ENCODE measurements around the gene MYLK.
"Not testable (repeated sequence)": the region's sequence is repeated elsewhere in the genome, so short reads cannot be mapped to it uniquely, and the experiment has no call there.

MYLK gene

GRCh38 chr3:123739754-123740153, 144.4 kb downstream of the MYLK start:
- DNase-seq = no peak

GRCh38 chr3:123739106-123739505, 145.0 kb downstream of the MYLK start:
- DNase-seq = no peak

- DNase-seq = not testable (repeated sequence)
Observed at GRCh38 chr3:123738522-123738921, 145.6 kb downstream of the MYLK start.

DNA sequence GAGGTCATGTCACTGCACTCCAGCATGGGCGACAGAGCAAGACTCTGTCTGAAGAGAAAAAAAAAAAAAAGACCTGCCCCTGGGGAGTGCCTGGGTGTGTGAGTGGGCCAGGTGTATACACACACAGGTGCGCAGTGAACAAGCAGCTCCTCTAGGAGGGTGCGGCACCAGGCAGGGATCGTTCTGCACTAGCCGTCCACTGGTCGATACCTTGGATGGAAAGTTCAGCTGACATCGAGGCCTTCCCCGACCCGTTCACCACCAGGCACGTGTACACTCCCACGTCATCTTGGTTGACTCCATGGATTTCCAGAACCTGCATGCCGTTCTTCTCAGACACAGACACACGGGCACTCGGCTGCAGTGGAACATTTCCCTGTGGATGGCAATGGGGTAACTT, 147.0 kb downstream of the MYLK start:
- DNase-seq = no peak

GRCh38 chr3:123735456-123735855, 148.7 kb downstream of the MYLK start:
- DNase-seq = no peak

DNA sequence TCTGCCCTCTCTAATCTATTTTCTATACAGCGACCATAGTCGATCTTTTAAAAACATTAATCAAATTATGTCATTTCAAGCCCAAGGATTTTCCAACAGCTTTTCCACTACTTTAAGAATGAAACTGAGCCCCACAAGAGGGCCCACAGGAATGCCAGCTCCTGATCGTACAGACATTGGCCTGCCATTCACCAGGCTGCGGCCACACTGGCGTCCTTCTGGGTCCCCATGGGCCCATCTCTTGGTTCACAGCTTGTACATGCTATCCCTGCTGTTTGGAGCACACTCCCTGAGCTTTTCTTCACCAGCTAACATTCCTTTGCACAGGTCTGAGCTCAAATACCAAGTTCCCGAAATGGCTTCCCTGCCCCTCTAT, 149.6 kb downstream of the MYLK start:
- DNase-seq = no peak

GRCh38 chr3:123733805-123734526, 150.2 kb downstream of the MYLK start:
- DNase-seq = no peak

- DNase-seq = no peak
Observed at GRCh38 chr3:123733341-123733740, 150.8 kb downstream of the MYLK start.

GRCh38 chr3:123732447-123732846, 151.7 kb downstream of the MYLK start:
- no peak for DNase-seq

- DNase-seq = no peak
Observed at GRCh38 chr3:123730829-123731228, 153.3 kb downstream of the MYLK start.

DNA sequence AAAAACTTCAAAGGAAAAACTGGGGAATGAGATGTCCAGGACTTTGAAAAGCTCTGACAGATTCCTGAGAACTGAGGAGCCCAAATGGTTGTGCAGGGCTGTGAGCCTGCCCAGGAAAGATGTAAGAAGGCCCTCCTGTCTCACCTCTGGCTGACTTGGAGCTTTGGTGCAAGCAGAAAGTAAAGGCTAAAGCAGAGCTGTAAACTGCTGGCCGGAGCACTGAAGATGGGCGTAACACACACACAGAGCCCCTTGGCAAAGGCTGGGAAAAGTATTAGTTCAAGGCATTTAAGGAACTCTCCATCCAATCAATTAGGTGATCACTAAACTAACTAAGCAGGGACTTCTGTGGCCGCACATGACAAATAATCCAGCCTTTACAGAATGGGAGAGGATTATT, 155.1 kb downstream of the MYLK start:
- no peak for DNase-seq

GRCh38 chr3:123728014-123728413, 156.1 kb downstream of the MYLK start:
- no peak for DNase-seq

DNA sequence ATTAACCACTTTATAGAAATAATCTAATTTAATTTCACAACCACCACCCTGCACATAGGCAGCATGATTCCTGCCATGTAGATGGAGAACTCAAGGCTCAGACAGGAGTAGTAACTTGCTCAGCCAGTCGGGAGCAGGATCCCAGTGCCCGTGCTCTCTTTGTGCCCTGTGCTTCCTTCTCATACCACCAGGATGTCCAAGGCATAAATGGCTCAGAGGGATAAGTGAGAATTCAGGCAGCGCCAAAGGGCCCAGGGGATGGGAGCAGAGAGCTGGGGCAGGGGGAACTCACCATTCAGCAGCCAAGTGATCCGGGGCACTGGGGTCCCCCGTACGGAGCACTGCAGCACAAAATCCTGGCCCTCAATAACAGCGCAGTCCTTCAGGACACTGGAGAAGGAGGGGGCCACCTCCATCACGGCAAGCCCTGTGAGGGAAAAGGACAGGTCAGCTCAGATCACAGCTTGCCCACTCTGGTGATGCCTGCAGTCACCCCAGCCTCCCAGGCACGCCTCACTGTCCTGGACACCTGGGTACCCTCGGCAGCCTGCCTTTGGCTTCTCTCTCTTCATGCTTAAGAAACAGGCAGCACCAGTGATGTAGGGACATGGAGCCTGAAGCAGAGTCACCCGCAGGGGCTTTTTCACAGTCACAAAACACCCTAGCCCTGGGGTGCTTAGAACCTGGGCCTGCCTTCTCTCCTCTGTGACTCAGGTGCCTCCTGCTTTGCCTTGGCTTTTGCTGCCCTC, 158.3 kb downstream of the MYLK start:
- DNase-seq = no peak

DNA sequence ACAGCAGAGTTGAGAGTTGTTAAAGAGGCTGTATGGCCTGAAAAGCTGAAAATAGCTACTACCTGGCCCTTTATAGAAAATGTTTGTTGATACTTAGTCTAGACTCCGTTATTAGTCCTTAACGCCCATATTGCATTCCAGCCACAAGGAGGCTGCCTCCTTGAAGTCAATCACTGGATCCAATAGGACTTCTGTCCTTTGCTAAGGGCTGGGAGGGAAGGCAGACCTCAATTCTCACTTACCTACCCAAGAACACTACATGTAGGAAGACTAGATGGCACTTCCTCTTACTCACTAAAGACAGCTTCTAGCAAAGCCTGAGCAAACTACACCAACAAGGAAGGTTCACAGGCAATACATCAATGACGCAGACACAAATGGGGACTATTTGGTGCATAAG, 159.8 kb downstream of the MYLK start:
- DNase-seq = no peak

- peak; percentile 60 for DNase-seq
Observed at GRCh38 chr3:123723522-123724168, 160.5 kb downstream of the MYLK start.

DNA sequence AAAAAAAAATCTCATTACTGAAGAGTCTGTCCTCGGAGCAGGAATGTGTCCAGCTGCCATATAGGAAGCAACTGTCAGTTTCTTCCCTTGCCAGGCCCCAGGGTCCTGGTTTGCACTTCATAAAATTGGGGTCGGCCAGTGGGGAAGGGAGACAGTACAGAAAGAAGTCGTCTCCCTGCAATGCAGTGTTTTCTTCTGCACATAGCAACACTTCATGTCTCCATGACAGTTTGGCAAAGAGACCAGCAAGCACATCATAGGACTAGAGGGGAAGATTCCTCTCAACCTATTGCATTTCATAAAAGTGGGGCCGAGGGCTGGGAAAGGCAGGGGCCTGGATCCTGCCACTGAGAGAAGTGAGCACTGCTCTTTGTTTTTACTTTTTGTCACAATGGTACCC, 161.1 kb downstream of the MYLK start:
- DNase-seq = no peak

DNA sequence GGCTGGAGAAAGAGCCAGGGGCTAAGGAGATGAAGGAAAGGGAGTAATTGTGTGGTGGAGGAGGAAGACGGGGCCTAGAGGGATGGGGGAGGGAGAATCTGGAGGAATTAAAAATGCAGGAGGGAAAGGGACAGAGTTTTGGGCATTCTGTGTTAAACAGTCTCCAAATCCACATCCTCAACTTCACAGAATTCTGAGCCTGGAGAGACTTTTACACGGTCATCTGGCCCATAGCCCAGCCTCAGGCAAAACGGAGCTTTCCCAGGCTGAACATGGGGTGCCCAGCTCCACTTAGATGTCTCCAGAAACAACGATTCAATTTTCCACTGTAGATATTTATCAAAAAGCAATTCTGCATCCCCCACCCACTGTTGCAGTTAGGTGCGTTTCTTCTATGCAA, 161.7 kb downstream of the MYLK start:
- DNase-seq = no peak

GRCh38 chr3:123722021-123722420, 162.1 kb downstream of the MYLK start:
- no peak for DNase-seq

DNA sequence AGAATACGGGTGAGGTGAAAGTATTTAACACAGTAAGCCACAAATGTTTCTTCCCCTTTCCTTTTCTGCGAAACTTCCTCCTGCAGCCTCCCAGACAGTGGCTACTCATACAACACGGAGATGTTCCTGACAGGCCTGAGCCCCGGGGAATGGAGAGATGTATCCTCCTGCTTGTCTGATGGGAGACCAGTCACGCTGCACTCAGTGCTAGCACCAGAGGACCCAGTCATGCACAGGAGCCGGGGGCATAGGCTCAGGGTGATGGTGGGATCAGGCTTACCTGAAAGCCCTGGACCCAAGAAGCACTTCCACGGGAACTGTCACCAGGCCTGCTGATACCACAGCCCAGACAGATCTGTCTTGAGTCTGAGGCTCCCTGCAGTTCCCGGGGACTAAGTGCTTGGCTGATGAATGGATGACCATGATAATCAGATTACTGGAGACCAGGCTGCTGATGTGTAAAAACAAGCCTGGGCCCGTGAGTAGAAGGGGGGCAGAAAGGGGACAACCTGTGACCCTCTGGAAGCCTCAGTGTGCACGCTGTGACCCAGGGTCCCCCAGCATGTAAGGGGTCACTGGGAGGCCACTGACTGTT, 162.9 kb downstream of the MYLK start:
- DNase-seq = not testable (repeated sequence)

DNA sequence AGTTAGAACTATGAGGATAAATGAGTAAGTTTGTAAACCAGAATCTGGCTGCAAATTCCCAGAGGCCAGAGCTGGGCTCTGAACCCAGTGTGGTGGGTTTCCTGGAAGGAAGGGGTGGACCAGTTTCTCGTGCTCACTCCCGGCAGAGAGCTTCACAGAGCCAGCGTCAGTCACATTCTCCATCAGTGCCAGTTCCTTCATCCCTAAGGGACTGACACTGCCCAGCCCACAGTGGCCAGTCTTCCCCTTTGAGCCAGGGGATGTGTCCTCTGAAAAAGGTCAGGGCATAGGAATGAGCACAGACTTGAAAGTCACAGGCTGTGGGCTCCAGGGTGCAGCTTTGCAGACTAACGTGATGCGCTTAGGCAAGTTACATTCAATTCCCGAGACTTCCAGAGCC, 163.5 kb downstream of the MYLK start:
- no peak for DNase-seq

DNA sequence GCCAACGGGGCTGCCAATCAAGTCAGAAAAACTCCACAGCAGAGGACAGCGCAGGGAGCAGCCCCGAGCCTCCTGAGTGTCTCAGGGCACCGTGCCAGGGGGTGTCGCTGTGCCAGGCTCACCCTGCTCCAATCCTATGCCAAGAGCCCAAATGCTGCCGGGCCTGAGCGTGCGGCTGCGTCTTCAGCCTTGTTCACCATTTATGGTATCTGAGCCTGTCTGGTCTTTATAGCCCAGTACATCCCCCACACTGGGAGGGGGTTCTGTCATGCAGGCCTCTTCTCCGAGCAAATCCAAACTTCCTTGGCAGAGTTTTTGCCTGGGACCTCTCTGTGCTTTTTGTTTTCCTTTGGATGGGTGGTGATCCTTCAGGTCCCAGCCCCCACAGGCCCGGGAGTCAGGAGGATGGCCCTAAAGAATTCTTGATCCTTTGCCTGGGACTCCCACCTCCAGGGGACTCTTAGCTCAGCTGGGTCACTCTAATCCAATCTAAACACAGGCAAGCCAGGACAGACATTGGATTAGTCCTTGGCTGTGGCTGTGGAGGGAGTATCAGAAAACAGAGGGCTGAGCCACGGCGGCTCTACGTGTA, 164.2 kb downstream of the MYLK start:
- no peak for DNase-seq

- DNase-seq = peak; percentile 75
Observed at GRCh38 chr3:123719061-123719756, 164.9 kb downstream of the MYLK start.

GRCh38 chr3:123718108-123718507, 166.0 kb downstream of the MYLK start:
- DNase-seq = no peak
